ENCODE results near the gene ATP11C.
"Not testable (repeated sequence)": the region's sequence is repeated elsewhere in the genome, so short reads cannot be mapped to it uniquely, and the experiment has no call there.

ATP11C gene

GRCh38 chrX:139924069-139924695 is 8.7 kb downstream of the ATP11C start:
- DNase-seq (ENCODE audit: low read depth), result no peak

- DNase-seq (ENCODE audit: low read depth), result not testable (repeated sequence)
These were observed 11.7 kb downstream of the ATP11C start for GRCh38 chrX:139921142-139921541.

- no peak for DNase-seq (ENCODE audit: low read depth)
These were observed 12.5 kb downstream of the ATP11C start for GRCh38 chrX:139920316-139920715.

GRCh38 chrX:139914421-139914820 is 18.4 kb downstream of the ATP11C start:
- no peak for DNase-seq (ENCODE audit: low read depth)

GRCh38 chrX:139909712-139910111 is 23.1 kb downstream of the ATP11C start:
- DNase-seq (ENCODE audit: low read depth), result no peak

- DNase-seq (ENCODE audit: low read depth), result no peak
These were observed 25.8 kb downstream of the ATP11C start for GRCh38 chrX:139907078-139907477.

- no peak for DNase-seq (ENCODE audit: low read depth)
These were observed 27.1 kb downstream of the ATP11C start for GRCh38 chrX:139905743-139906142.

- no peak for DNase-seq (ENCODE audit: low read depth)
These were observed 27.8 kb downstream of the ATP11C start for GRCh38 chrX:139905051-139905450.

- DNase-seq (ENCODE audit: low read depth), result no peak
These were observed 29.6 kb downstream of the ATP11C start for GRCh38 chrX:139903210-139903609.

GRCh38 chrX:139902559-139902958 is 30.3 kb downstream of the ATP11C start:
- DNase-seq (ENCODE audit: low read depth), result no peak

- DNase-seq (ENCODE audit: low read depth), result no peak
These were observed 34.5 kb downstream of the ATP11C start for GRCh38 chrX:139898334-139898733.

- no peak for DNase-seq (ENCODE audit: low read depth)
These were observed 40.3 kb downstream of the ATP11C start for GRCh38 chrX:139892512-139892911.

GRCh38 chrX:139890991-139891700 is 41.7 kb downstream of the ATP11C start:
- no peak for DNase-seq (ENCODE audit: low read depth)

- DNase-seq (ENCODE audit: low read depth), result no peak
These were observed 43.1 kb downstream of the ATP11C start for GRCh38 chrX:139889760-139890159.

GRCh38 chrX:139883984-139884383 is 48.9 kb downstream of the ATP11C start:
- no peak for DNase-seq (ENCODE audit: low read depth)

- no peak for DNase-seq (ENCODE audit: low read depth)
These were observed 50.6 kb downstream of the ATP11C start for GRCh38 chrX:139882299-139882698.

GRCh38 chrX:139881572-139881971 is 51.3 kb downstream of the ATP11C start:
- no peak for DNase-seq (ENCODE audit: low read depth)

GRCh38 chrX:139881130-139881529 is 51.7 kb downstream of the ATP11C start:
- no peak for DNase-seq (ENCODE audit: low read depth)

GRCh38 chrX:139877710-139878414 is 55.0 kb downstream of the ATP11C start:
- DNase-seq (ENCODE audit: low read depth), result no peak

- DNase-seq (ENCODE audit: low read depth), result no peak
These were observed 57.0 kb downstream of the ATP11C start for GRCh38 chrX:139875841-139876240.

GRCh38 chrX:139869796-139870195 is 63.1 kb downstream of the ATP11C start:
- no peak for DNase-seq (ENCODE audit: low read depth)

- no peak for DNase-seq (ENCODE audit: low read depth)
These were observed 68.2 kb downstream of the ATP11C start for GRCh38 chrX:139864640-139865039.

- DNase-seq (ENCODE audit: low read depth), result no peak
These were observed 70.6 kb downstream of the ATP11C start for GRCh38 chrX:139862208-139862607.
